ENCODE results near the gene IRAK2. TPM values are rescaled to one million over a fixed set of nuclear protein-coding genes. Genes with fewer than 3 reads are reported as not detected.
"Not testable (repeated sequence)": the region's sequence is repeated elsewhere in the genome, so short reads cannot be mapped to it uniquely, and the experiment has no call there.

IRAK2 gene
- total RNA-seq, 1 donor from 2014 or later, result 1.4 TPM

GRCh38 chr3:10262027-10262426 lies 97.3 kb downstream of the IRAK2 start:
- H3K4me3 Mint-ChIP-seq, result no peak overlapping the region
- TF ChIP-seq CTCF (conservative IDR thresholded peaks at IDR 0.05), result no peak
- H3K9me3 Mint-ChIP-seq, result no peaks in the 10 kb centered on the region
- DNase-seq (ENCODE audit: extremely low spot score, unreplicated experiment), result no peak
- H3K27ac Mint-ChIP-seq, result no peak overlapping the region
- H3K4me1 Mint-ChIP-seq (ENCODE audit: unreplicated experiment), result peaks cover 13% of the 10 kb centered on the region
- H3K36me3 Mint-ChIP-seq, result peaks cover 42% of the 10 kb centered on the region
- no peaks in the 10 kb centered on the region for H3K27me3 Mint-ChIP-seq

GRCh38 chr3:10263646-10264363 lies 99.1 kb downstream of the IRAK2 start:
- Mint-ChIP-seq H3K36me3 (peaks cover 44% of the 10 kb centered on the region), H3K9me3 (no peaks in the 10 kb centered on the region), H3K4me1 (ENCODE audit: unreplicated experiment) (peaks cover 13% of the 10 kb centered on the region), H3K4me3 (no peak overlapping the region), H3K27me3 (no peaks in the 10 kb centered on the region), H3K27ac (peak overlapping the region; percentile 56)
- TF ChIP-seq CTCF (conservative IDR thresholded peaks at IDR 0.05), result peak; percentile 72
- no peak for DNase-seq (ENCODE audit: extremely low spot score, unreplicated experiment)

- Mint-ChIP-seq H3K4me1 (ENCODE audit: unreplicated experiment) (peaks cover 13% of the 10 kb centered on the region), H3K27ac (no peak overlapping the region), H3K9me3 (no peaks in the 10 kb centered on the region), H3K4me3 (no peak overlapping the region), H3K36me3 (peaks cover 40% of the 10 kb centered on the region), H3K27me3 (no peaks in the 10 kb centered on the region)
- no peak for TF ChIP-seq CTCF (conservative IDR thresholded peaks at IDR 0.05)
- DNase-seq (ENCODE audit: extremely low spot score, unreplicated experiment), result no peak
Measured at GRCh38 chr3:10265833-10266232, 101.1 kb downstream of the IRAK2 start.

GRCh38 chr3:10266936-10267335 lies 102.2 kb downstream of the IRAK2 start:
- Mint-ChIP-seq H3K4me1 (ENCODE audit: unreplicated experiment) (peaks cover 13% of the 10 kb centered on the region), H3K36me3 (peaks cover 36% of the 10 kb centered on the region)
- H3K27ac Mint-ChIP-seq; H3K27me3 Mint-ChIP-seq; DNase-seq (ENCODE audit: extremely low spot score, unreplicated experiment); H3K4me3 Mint-ChIP-seq; H3K9me3 Mint-ChIP-seq: not testable (repeated sequence)

GRCh38 chr3:10268116-10268515 lies 103.4 kb downstream of the IRAK2 start:
- no peaks in the 10 kb centered on the region for H3K9me3 Mint-ChIP-seq
- DNase-seq (ENCODE audit: extremely low spot score, unreplicated experiment), result no peak
- H3K27me3 Mint-ChIP-seq, result no peaks in the 10 kb centered on the region
- no peak overlapping the region for H3K27ac Mint-ChIP-seq
- no peak overlapping the region for H3K4me3 Mint-ChIP-seq
- H3K4me1 Mint-ChIP-seq (ENCODE audit: unreplicated experiment), result peaks cover 16% of the 10 kb centered on the region
- H3K36me3 Mint-ChIP-seq, result peaks cover 32% of the 10 kb centered on the region
- TF ChIP-seq CTCF (conservative IDR thresholded peaks at IDR 0.05), result no peak

GRCh38 chr3:10268930-10269329 lies 104.2 kb downstream of the IRAK2 start:
- DNase-seq (ENCODE audit: extremely low spot score, unreplicated experiment), result no peak
- TF ChIP-seq CTCF (conservative IDR thresholded peaks at IDR 0.05), result no peak
- Mint-ChIP-seq H3K27ac (no peak overlapping the region), H3K4me3 (no peak overlapping the region), H3K27me3 (no peaks in the 10 kb centered on the region), H3K4me1 (ENCODE audit: unreplicated experiment) (peaks cover 12% of the 10 kb centered on the region), H3K36me3 (peaks cover 24% of the 10 kb centered on the region), H3K9me3 (no peaks in the 10 kb centered on the region)
